ENCODE results near the gene AURKAIP1.
"Not testable (repeated sequence)": the region's sequence is repeated elsewhere in the genome, so short reads cannot be mapped to it uniquely, and the experiment has no call there.

Gene AURKAIP1

DNA sequence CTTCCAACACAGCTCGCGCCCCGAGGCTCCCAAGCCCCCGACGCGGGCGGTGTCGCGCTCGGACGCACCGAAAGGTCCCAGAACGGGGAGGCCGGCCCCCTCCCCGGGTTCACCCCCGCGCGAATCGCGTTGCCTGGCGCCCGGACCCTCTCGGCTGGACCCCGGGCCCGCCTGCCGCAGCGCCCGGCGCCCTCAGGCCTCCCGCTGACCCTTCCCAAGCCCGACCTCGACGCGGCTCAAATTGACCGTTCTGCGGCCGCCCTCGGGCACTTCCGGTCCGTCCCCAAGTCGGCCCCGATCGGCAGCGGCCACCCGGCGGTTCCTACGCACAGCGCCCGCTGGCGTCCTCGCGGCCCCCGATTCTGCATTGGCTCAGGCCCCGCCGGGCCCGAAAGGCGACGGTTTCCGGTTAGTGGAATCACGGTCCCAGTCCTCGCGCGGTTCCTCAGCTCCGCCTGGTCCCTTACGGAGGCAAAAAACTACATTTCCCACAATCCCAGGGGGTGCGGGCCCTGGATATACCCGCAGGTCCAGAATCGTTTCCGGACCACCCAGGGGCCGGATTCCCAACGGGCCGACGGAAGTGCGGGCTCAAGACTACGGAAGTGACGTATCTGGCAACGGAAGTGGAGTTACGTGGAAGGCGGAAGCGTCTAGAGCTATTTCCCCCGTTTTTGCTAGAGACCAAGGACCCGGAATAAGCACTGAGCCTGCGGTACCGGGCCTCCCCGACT, at the start of gene AURKAIP1:
Gene AURKAIP1 (minus strand): TSS at position 279 of the 734 bp plus-strand sequence. CDS start 451 bp downstream, outside the sequence.
- peak; percentile 99 to 100 for DNase-seq

- DNase-seq: no peak
These were observed 49.7 kb upstream of the AURKAIP1 start for GRCh38 chr1:1424707-1425106.

- no peak for DNase-seq
These were observed 48.2 kb upstream of the AURKAIP1 start for GRCh38 chr1:1423245-1423597.

- no peak for DNase-seq
These were observed 47.6 kb upstream of the AURKAIP1 start for GRCh38 chr1:1422465-1423244.

GRCh38 chr1:1421907-1422464, 47.0 kb upstream of the AURKAIP1 start:
- no peak for DNase-seq

GRCh38 chr1:1421147-1421906, 46.3 kb upstream of the AURKAIP1 start, which contains the start of gene ANKRD65:
Gene ANKRD65, minus strand, starts transcription at chr1:1421276. Its CDS starts 271 bp downstream, at chr1:1421005.
- DNase-seq: no peak

- DNase-seq: no peak
These were observed 45.7 kb upstream of the AURKAIP1 start for GRCh38 chr1:1420654-1421141.

DNA sequence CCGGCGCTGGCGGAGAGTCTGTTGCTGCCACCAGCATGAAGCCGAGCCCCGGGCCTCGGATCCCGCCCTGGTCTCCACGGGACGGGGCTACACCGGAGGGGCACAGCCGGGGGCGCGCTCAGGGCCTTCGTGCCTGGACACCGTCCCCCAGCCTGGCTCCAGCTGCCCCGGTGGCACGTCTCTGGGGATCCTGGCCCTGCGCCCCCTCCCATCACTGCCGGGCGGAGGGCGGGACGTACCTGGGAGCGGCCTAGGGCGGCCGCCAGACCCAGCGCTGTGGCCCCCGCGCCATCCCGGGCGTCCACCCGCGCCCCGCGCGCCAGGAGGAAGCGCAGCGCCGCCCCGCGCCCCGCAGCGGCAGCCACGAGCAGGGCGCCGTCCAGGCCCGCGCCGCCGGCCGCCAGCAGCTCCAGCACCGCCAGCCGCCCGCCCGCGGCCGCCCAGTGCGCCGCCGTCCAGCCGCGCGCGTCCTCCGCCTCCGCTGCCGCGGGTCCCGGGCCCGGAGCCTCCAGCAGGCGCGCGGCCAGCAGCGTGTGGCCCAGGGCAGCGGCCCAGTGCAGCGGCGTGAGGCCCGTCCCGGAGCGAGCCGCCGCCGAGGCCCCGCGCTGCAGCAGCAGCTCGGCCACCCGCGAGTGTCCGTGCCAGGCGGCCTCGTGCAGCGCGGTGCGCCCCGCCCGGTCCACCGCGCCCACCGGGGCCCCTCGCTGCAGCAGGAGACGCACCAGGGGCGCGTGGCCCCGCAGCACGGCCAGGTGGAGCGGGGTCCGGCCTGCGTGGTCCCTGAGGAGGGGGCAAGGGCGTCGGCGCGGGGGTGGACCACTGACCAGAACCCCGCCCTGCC, 45.0 kb upstream of the AURKAIP1 start:
- no peak for DNase-seq

DNA sequence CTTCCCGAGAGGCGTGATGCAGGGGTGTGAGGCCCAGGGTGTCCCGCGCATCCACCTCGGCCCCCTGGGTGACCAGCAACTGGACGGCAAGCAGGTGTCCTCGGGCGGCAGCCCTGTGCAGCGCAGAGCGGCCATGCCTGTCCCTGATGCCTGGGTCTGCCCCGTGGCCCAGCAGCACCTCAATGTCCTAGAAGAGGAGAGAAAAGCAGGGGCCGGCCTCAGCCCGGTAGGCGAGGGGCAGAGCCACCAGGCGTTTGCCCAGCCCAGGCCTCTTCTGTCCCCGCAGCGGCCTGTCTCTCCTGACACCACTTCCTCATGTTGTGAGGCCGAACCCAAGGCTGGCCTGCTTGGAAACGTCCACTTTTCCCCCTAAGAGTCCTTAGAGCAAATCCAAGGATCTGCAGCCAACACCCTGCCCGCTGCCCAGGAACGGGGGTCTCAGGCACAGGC, 44.4 kb upstream of the AURKAIP1 start:
- DNase-seq: no peak

- DNase-seq: no peak
These were observed 43.7 kb upstream of the AURKAIP1 start for GRCh38 chr1:1418464-1419362.

DNA sequence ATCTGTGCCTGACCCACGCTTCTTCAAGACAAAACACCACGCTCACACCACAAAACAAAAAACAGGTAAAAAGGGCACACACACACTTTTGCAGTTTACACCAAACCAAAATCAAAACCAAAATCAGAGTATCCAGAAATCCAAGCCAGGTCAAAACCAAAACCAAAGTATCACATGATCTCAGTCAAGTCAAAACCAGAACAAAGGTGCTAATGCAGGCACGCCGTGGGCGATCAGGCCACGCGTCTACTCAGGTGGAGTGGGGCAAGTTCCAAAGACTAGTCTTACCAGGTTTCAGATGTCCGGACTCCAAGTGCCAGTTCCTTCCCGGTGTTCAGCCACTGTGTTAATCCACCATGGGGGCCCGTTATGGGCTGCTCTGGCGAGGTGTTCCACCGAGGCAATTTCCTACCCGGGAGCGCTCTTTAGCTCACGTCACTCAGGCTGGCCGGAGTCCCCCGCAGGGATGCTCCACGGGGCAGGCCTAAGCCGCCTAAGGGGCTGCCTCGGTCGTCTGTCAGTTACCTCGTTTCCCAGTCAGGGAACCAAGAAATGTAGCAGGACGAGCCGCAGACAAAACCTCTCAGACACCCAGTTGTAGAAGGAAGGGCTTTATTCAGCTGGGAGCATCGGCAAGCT, 42.9 kb upstream of the AURKAIP1 start:
- not testable (repeated sequence) for DNase-seq

DNA sequence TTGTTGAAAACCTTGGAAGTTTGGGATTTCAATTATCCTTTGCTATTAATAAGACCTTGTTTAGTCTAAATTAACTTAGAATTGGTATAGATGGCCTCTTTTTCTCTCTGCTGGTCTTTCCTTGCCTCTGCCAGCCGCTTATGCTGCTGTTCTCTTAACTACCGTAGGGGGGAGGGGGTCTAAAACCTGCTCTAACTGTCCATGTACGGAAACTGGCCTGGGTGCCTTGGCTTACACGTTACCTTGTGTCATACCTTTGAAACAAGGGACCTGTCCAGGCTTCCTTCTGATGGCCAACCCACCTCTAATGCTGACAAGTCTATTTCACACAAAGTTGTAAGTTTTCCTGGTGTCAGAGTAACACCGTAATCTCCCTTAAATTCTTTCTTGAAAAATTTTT, 42.4 kb upstream of the AURKAIP1 start:
- not testable (repeated sequence) for DNase-seq

GRCh38 chr1:1415751-1416150, 40.7 kb upstream of the AURKAIP1 start:
- no peak for DNase-seq

- DNase-seq: not testable (repeated sequence)
These were observed 37.4 kb upstream of the AURKAIP1 start for GRCh38 chr1:1412311-1412902.

DNA sequence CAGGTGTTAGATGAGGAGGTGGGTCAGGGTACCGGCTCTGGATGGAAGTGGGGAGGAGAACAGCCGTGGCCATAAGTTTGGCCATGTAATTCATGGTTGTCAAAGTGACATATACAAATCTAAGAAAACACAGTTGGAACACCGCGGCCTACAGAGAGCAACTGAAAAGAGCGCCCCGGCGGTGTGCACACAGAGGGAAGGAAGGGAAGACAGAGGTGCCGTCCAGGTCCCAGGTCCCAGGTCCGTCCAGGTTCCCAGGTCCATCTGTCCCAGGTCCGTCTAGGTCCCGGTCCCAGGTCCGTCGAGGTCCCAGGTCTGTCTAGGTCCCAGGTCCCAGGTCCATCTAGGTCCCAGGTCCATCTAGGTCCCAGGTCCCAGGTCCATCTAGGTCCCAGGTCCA, 36.6 kb upstream of the AURKAIP1 start:
- no peak for DNase-seq

DNA sequence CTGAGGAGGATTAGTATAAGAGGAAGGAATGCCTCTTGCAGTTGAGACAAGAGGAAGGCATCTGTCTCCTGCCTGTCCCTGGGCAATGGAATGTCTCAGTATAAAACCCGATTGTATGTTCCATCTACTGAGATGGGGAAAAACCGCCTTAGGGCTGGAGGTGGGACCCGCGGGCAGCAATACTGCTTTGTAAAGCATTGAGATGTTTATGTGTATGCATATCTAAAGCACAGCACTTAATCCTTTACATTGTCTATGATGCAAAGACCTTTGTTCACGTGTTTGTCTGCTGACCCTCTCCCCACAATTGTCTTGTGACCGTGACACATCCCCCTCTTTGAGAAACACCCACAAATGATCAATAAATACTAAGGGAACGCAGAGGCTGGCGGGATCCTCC, 35.2 kb upstream of the AURKAIP1 start:
- not testable (repeated sequence) for DNase-seq

GRCh38 chr1:1407636-1408318, 32.8 kb upstream of the AURKAIP1 start:
- DNase-seq: no peak

DNA sequence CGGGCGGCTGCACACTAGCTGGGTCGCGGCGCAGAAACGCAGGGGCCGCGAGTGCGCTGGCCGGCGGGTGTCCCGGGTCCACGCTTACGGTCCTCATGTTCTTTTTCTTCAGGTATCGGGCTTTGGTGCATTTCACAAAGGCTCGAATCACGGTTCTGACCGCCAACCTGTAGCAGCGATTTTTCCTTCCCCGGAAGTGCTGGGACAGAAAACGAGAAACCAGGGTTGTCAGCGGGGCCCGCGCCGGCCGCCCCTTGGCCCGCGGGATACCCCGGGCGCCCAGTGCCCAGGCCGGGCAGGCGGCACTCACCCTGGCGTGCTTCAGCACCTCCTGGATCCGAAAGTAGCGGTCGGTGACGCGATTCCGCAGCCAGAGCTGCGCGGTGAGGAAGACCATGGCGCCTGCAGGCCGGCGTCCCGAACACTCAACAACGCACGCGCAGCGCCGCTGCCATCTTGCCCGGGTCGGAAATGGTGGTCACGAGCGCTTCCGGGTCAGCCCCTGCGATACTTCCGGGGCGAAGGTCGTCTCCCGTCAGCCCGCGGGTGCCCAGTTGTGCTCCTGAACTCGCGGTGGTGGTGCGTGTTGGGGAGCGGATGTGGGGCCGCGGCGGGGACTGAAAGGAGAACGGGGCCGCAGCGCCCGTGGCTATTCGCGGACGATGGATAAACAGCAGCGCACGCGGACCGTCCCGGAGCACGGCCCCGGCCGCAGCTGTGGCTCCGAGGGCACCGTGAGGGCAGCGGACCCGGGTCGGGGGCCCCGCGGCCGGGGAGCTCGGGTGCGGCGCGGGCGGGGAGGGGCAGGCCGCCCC, 32.0 kb upstream of the AURKAIP1 start, which contains the start of gene MRPL20:
Gene MRPL20 (minus strand): TSS at position 473 of the 815 bp plus-strand sequence. CDS start 76 bp downstream, at position 397.
- peak; percentile 87 to 96 for DNase-seq

Data from NCI-H446 (cell line).